CD4-positive, alpha-beta T cell treated with Interferon alpha-2 for 1 hour (primary cell): Measurements from ENCODE around the gene SGIP1.
"Not testable (repeated sequence)": the region's sequence is repeated elsewhere in the genome, so short reads cannot be mapped to it uniquely, and the experiment has no call there.

Experiments used
- DNase-seq, 2 donors: peaks; one replicate each; pipeline ENCODE4 v3.0.0-alpha.2; 2020 to 2022

The SGIP1 gene

GRCh38 chr1:66559517-66559916 lies 25.6 kb downstream of the SGIP1 start:
- DNase-seq, result no peak

GRCh38 chr1:66562561-66562960 lies 28.6 kb downstream of the SGIP1 start:
- DNase-seq, result no peak

GRCh38 chr1:66563094-66563800 lies 29.3 kb downstream of the SGIP1 start:
- no peak for DNase-seq

- DNase-seq, result no peak
Measured at GRCh38 chr1:66563941-66564630, 30.1 kb downstream of the SGIP1 start.

- DNase-seq, result no peak
Measured at GRCh38 chr1:66570196-66570595, 36.2 kb downstream of the SGIP1 start.

GRCh38 chr1:66571789-66572188 lies 37.8 kb downstream of the SGIP1 start:
- no peak for DNase-seq

GRCh38 chr1:66575739-66576138 lies 41.8 kb downstream of the SGIP1 start:
- no peak for DNase-seq

- no peak for DNase-seq
Measured at GRCh38 chr1:66576645-66577044, 42.7 kb downstream of the SGIP1 start.

- no peak for DNase-seq
Measured at GRCh38 chr1:66578841-66579240, 44.9 kb downstream of the SGIP1 start.

- DNase-seq, result no peak
Measured at GRCh38 chr1:66580081-66580480, 46.1 kb downstream of the SGIP1 start.

GRCh38 chr1:66583021-66583420 lies 49.1 kb downstream of the SGIP1 start:
- no peak for DNase-seq

- DNase-seq, result no peak
Measured at GRCh38 chr1:66585002-66585401, 51.0 kb downstream of the SGIP1 start.

GRCh38 chr1:66589326-66589725 lies 55.4 kb downstream of the SGIP1 start:
- no peak for DNase-seq

- DNase-seq, result not testable (repeated sequence)
Measured at GRCh38 chr1:66592106-66592507, 58.2 kb downstream of the SGIP1 start.

- no peak for DNase-seq
Measured at GRCh38 chr1:66596191-66596590, 62.2 kb downstream of the SGIP1 start.

GRCh38 chr1:66597500-66597899 lies 63.5 kb downstream of the SGIP1 start:
- no peak for DNase-seq

- no peak for DNase-seq
Measured at GRCh38 chr1:66598670-66599069, 64.7 kb downstream of the SGIP1 start.

GRCh38 chr1:66599346-66599745 lies 65.4 kb downstream of the SGIP1 start:
- DNase-seq, result no peak

GRCh38 chr1:66599899-66600737 lies 66.2 kb downstream of the SGIP1 start:
- DNase-seq, result no peak

- DNase-seq, result no peak
Measured at GRCh38 chr1:66605419-66605997, 71.6 kb downstream of the SGIP1 start.

- no peak for DNase-seq
Measured at GRCh38 chr1:66606362-66607065, 72.6 kb downstream of the SGIP1 start.

- no peak for DNase-seq
Measured at GRCh38 chr1:66607458-66607857, 73.5 kb downstream of the SGIP1 start.

GRCh38 chr1:66613187-66613586 lies 79.2 kb downstream of the SGIP1 start:
- no peak for DNase-seq
